KMS-11 (cell line): ENCODE measurements around the gene LGALS9B.
"Not testable (repeated sequence)": the region's sequence is repeated elsewhere in the genome, so short reads cannot be mapped to it uniquely, and the experiment has no call there.

ENCODE experiments used
- H2AFZ ChIP-seq: fragments of 200-600 bp; sonication (generic); 2 replicates; pipeline ENCODE4 v1.6.1; 2016; ENCODE audit warnings: antibody characterized with exemption, mixed run types, low read depth
- H3K27ac ChIP-seq: fragments of 200-600 bp; sonication (generic); 2 replicates; pipeline ENCODE4 v1.6.1; 2016; ENCODE audit warnings: mild to moderate bottlenecking, mixed run types
- H3K27me3 ChIP-seq: fragments of 200-600 bp; sonication (generic); 2 replicates; pipeline ENCODE4 v1.6.1; 2017; ENCODE audit warnings: mild to moderate bottlenecking, low read depth, mixed run types, moderate library complexity; ENCODE audit not compliant: insufficient read depth
- H3K36me3 ChIP-seq: fragments of 200-600 bp; sonication (generic); 2 replicates; pipeline ENCODE4 v1.6.1; 2017; ENCODE audit warnings: mild to moderate bottlenecking, mixed run types; ENCODE audit not compliant: insufficient read depth
- H3K4me1 ChIP-seq: fragments of 200-600 bp; sonication (generic); 2 replicates; pipeline ENCODE4 v1.6.1; 2016; ENCODE audit warnings: mild to moderate bottlenecking, low read depth, mixed run types; ENCODE audit not compliant: poor library complexity, severe bottlenecking
- H3K4me2 ChIP-seq: fragments of 200-600 bp; sonication (generic); 2 replicates; pipeline ENCODE4 v1.7.0; 2016; ENCODE audit warnings: mild to moderate bottlenecking, mixed run types
- H3K4me3 ChIP-seq: fragments of 200-600 bp; sonication (generic); IDR thresholded peaks from 2 replicates; pipeline ENCODE4 v1.6.1; 2017; ENCODE audit warnings: low read depth, low read length, mixed read lengths; ENCODE audit not compliant: insufficient read depth
- H3K79me2 ChIP-seq: fragments of 200-600 bp; sonication (generic); 2 replicates; pipeline ENCODE4 v1.6.1; 2016; ENCODE audit warnings: low read depth, mixed run types; ENCODE audit not compliant: insufficient read depth
- H3K9ac ChIP-seq: fragments of 200-600 bp; sonication (generic); 2 replicates; pipeline ENCODE4 v1.6.1; 2016; ENCODE audit warnings: mild to moderate bottlenecking, mixed run types
- H4K20me1 ChIP-seq: fragments of 200-600 bp; sonication (generic); 2 replicates; pipeline ENCODE4 v1.6.1; 2016; ENCODE audit warnings: mild to moderate bottlenecking, mixed run types; ENCODE audit not compliant: insufficient read depth

Gene LGALS9B

DNA sequence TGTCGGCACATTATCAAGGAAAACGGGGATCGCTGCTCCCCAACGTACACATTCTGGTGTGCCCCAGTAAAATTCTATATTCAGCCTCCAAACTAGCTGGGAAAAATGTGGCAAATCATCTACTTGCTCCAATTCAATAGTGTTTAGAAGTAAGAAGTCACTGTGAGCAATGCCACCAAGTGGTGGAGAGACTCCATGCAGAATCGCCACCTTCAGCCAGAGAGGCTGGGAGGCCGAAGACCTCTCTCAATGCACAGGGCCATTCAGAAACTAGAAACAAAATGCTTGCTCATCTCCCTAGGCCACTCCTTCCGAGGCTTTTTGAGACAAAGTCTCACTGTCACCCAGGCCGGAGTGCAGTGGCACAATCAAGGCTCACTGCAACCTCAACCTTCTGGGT lies 48.5 kb downstream of the LGALS9B start:
- not testable (repeated sequence) for H3K27ac ChIP-seq, H3K36me3 ChIP-seq

DNA sequence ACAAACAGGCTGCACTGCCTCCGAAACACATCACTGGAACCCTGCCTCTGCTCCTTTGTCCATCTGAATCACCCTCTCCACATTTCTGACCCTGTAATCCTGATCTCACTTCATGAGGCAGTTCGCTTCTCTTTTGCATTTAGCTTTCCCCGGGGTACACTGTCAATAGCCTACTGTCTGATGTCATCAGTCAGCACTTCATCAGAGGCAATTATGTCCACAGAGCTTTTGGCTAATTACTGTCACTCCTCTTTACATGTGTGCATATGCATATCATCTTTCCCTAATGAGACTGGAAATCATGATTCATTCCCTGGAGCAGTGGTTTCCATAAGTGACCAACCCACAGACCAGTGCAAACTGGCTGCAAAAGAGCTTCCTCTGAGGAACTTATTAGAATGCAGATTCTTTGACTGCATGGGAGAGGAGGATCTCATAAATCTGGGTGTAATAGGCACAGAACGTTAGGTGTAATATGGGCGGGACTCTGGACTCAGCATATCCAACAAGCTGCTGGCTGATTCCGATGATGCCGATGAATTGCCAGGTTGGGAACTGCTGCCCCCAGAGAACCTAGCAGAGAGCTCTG lies 49.8 kb downstream of the LGALS9B start:
- not testable (repeated sequence) for H4K20me1 ChIP-seq, H3K27me3 ChIP-seq, H3K4me2 ChIP-seq, H3K4me1 ChIP-seq, H3K9ac ChIP-seq, H2AFZ ChIP-seq, H3K4me3 ChIP-seq, H3K36me3 ChIP-seq, H3K79me2 ChIP-seq, H3K27ac ChIP-seq

More for the DNA sequence above, 48.5 kb downstream of the LGALS9B start:
- H3K4me3 ChIP-seq, H3K4me1 ChIP-seq, H2AFZ ChIP-seq, H3K4me2 ChIP-seq, H3K9ac ChIP-seq, H4K20me1 ChIP-seq, H3K27me3 ChIP-seq, H3K79me2 ChIP-seq: not testable (repeated sequence)

DNA sequence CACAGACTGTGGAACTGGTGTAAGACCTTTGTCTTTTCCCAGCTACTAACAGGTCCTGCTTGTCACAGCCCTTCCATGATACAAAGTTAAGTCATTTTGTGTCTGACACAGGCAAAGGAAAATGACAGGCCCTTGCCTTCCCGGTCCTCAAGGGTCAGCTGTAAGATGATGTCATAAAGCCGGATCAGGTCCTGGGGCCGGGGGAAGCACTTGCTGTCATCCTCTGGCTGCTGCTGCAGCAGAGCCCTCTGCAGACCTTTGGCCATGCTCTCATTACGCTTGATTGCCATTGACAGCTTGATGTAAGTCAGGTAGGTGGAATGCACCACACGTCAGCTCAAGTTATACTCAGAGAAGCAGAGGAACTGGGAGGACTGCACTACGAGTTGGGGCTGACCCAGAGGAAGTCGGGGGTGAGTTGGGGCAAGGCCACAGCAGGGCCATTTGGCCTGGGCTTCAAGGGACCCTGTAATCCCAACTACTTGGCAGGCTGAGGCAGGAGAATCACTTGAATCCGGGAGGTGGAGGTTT lies 50.9 kb downstream of the LGALS9B start:
- not testable (repeated sequence) for H3K4me3 ChIP-seq, H3K4me2 ChIP-seq, H3K27me3 ChIP-seq, H2AFZ ChIP-seq, H3K4me1 ChIP-seq, H3K36me3 ChIP-seq, H4K20me1 ChIP-seq, H3K79me2 ChIP-seq, H3K27ac ChIP-seq, H3K9ac ChIP-seq

DNA sequence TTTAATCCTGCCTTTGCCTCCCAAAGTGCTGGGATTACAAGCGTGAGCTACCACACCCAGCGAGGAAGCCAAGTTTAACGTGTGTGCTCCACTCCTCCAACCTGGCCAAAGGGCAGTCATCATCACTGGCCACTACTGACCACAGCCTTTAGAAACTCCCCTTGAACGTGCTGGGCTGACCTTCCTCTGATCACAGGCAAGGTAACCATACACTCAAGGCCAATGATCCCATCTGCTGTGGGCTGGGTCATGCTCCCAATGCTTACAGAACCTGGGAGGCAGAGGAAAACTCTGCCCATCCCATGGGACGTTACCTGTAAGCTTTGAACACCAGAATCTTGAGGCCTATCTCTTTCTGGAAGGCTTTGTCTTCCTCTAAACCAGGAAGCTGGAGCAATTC lies 51.9 kb downstream of the LGALS9B start:
- not testable (repeated sequence) for H2AFZ ChIP-seq, H3K27ac ChIP-seq, H3K27me3 ChIP-seq, H4K20me1 ChIP-seq, H3K4me2 ChIP-seq, H3K36me3 ChIP-seq, H3K4me1 ChIP-seq, H3K79me2 ChIP-seq, H3K9ac ChIP-seq, H3K4me3 ChIP-seq

DNA sequence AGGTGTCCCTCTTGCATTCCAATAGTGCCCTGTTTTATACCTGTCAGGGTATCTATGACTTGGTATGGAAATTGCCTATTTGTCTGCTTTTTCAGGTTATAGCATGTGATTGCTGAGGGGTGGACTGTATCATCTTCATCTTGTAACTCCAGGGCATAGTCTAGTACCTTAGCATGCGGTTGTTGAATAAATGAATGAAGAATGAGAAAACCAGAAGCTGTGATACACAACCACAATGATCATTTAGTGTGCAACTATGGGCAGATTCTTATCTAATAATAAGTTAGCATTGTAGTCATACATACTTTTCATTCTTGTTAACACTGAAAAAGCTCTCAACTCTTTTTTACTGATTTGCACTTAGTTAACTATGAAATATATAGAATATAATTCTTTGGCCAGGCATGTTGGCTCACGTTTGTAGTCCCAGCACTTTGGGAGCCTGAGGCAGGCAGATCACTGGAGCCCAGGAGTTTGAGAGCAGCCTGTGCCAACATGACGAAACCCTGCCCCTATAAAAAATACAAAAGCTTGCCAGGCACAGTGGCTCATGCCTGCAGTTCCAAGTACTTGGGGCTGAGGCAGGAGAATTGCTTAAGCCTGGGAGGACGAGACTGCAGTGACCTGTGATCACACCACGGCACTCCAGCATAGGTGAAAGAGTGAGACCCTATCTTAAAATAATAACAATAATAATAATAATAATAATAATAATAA lies 65.9 kb downstream of the LGALS9B start:
- not testable (repeated sequence) for H3K27me3 ChIP-seq, H3K4me3 ChIP-seq, H3K4me1 ChIP-seq, H3K4me2 ChIP-seq, H3K79me2 ChIP-seq, H2AFZ ChIP-seq, H4K20me1 ChIP-seq, H3K36me3 ChIP-seq, H3K27ac ChIP-seq, H3K9ac ChIP-seq

DNA sequence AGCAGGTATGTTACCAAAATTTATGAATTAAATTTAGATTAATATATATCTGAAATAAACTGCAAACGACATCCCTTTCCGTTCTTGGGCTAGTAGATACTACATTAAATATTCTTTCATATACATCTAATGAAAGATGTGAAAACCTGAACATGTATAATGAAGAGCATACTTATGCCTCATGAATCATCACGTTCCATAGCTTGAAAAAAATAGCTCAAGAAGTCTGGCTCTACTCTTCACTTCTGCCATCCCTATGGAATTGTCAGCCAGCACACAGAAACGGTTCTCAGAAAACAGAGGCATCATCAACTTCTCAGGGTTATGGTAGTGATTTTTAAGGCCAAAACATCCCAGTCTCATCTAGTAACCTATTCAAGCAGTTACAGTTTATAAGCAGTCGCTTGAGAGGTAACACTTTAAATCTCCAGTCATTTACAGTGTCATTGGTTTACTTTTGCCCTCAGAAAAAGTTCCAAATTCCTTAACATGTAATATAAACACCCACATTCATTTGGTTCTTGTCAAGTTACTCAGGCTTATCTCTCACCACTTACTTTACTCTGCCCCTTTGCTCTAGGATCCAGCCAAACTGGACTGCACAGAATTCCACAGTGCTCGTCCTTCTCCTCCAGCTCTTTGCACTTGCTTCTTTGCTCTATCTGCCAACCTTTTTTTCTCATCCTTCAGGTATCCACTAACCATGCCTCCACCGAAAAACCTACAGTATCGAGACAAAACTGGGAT lies 66.6 kb downstream of the LGALS9B start:
- H2AFZ ChIP-seq, H3K4me3 ChIP-seq, H3K4me2 ChIP-seq, H3K27ac ChIP-seq, H3K79me2 ChIP-seq, H4K20me1 ChIP-seq, H3K36me3 ChIP-seq, H3K27me3 ChIP-seq, H3K9ac ChIP-seq, H3K4me1 ChIP-seq: not testable (repeated sequence)
